Activated CD8-positive, alpha-beta memory T cell treated with anti-CD3 and anti-CD28 coated beads, Interleukin-2, amount 50 U/mL, for 48 hours (primary cell): ENCODE measurements around the gene MAB21L3.

Experiments used
- DNase-seq: peaks from one replicate; pipeline ENCODE4 v3.0.0-alpha.2; 2020

MAB21L3 gene

DNA sequence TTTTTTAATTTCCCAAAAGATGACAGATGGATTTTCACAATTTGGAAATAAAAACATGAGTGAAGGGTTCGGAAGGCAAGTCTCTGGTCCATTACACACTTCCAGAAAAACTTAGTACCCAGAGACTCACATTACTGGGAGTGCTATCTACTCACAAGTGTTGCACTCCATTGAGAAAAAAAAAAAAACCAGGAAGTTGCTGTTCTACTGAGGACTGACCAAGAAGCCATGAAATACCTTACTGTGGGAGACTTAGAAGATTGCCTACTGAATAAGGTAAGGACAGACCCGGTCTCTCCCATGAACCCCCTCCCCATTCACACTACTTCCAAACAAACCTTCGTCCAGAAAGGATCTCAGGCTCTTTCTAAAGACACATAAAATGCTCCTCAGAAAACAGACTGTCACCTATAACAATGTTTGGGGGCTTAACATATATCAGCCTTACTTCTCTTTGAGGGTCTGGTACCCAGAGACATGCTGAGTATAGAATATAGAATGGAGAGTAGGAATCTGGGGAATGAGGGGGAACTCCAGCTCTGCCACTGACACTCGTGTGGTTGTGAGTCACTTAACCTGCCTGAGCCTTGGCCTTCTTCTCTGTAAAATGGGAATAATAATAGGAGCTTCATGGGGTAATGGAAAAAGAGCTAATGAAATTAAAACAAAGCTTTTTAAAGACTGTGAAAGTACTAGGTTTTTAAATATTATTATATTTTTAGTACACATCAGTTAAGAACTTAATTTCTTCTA lies 1.4 kb downstream of the MAB21L3 start:
- DNase-seq: no peak

DNA sequence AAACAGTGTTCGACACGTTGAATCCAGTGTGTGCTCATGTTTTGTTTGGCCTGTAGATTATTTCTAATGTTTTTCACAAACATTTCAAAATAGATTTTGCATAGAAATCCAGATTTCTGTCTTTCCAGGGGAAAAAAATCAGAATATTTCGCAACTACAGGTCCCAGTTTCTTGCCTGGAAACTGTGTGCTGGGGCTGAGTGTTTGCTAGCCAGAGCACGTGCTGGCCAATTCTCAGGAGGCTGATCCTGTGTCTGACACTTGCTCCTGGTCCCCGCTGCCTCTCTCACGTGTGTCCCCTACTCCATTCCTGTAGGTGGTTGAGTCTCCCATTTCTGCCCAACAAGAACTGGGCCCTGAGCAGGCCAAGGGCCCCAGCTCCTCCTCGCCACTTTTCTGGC lies 2.4 kb downstream of the MAB21L3 start:
- no peak for DNase-seq

DNA sequence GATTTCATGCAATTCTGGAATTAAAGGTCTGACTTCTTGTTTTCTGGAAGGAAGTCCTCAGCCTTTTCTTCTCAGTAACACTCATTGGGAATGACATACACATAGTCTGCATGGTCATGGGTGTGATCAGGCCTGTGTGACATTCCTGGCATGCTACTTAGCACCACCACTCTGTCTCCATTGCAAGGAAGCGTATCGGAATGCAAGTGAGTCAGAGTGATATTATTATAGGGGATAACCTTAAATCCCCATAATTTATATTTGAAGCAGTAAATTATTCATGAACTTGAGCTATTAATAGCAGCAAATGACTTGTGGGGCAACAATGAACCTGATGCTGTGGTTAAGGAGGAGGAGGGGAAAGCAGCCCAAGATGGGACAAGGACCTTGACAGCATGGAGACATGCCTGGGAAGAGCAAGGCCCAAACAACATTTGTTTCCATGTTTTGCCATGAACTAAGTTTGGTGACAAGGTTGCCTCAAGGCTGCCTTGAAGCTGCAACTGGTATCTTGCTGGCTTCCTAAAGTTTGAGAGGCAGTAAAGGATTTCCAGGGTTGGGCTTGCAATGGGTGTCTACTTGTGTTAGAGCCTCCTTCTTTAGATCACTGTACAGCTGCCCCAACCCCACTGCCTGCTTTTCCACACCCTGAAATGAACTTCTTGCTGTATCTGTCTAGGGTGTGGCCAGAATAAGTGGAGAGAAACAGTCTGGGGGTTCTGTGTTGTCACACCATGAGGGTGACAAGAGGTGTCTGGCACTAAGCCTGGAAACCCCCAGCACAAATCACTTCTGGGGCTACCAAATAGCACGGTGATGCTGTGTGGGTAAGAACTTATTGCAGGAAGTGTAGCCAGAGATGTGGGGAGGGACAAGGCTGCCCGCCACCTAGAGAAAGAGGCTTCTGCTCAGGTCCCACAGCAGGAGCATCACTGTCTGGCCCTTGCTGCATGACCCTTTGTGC lies 4.6 kb downstream of the MAB21L3 start:
- DNase-seq: no peak

DNA sequence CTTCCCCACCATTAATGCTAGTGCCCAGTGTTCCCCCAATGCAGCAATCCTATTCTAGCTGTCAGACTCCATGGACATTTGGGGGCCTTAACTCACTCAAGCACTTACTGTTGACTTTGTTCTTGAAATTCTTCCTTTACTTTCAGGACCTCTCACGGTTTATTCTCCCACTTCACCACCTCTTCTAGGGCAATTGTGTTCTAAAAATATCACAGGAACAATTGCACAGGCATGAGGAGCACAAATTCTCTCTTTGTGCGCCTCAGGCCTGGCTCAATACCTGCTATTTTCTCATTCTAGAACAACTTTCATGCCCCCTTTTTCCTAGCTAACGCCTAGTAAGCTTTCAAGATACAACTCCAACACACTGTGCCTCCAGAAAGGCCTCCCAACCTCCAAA lies 7.3 kb downstream of the MAB21L3 start:
- DNase-seq: no peak

DNA sequence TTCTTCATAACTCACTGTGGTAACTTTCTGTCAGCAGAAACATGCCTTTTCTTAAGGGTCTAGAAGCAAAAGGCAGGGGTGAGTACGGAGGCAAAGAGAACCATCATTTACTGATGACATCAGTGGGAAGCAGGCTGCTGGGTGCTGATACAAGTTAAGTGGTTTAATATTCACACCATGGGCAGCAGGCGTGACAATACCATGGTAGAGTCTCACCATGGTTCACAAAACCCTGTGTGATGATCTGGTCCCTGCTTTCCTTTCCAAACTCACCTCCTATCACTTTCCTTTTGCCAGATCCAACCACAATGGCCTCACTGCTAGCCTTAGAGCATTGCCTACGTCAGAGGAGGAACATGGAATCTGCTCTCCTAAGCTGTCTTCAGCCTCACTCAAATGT lies 8.7 kb downstream of the MAB21L3 start:
- DNase-seq: no peak

DNA sequence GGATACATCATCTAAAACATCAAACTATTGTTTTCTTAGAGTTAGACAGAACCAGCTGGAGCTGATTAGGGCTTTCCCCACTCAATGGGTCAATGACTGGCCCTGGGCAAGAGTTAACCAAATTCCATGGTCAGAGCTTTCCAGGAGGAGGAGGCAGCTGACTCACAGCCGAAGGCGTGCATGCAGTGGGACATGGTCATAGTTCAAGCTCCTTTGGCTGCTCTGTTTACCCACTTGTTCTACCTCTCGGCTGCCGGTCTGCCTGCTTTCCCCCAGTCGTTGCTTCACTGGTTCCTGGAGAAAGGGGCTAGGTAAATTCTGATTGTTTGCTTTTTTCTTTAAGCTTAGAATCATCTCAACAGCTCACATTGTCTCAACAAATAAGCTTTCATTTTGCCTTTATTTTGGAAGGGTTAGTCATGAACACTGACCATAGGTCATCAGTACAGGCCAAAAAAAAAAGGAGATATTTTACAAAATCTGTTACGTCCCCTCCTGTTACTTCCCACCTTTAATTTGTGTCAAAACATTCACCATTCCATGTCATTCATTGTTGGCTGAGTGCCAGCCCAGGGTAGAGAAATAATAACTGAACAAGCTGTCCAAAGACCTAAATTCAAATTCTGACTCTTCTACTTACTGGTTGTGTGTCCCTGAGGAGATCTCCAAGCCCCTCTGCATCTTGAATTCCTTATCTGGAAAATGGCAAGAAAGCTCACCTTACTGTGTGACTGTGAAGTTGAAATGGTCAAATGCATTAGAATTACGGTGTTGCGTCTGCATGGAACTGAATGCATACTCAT lies 12.0 kb downstream of the MAB21L3 start:
- no peak for DNase-seq

DNA sequence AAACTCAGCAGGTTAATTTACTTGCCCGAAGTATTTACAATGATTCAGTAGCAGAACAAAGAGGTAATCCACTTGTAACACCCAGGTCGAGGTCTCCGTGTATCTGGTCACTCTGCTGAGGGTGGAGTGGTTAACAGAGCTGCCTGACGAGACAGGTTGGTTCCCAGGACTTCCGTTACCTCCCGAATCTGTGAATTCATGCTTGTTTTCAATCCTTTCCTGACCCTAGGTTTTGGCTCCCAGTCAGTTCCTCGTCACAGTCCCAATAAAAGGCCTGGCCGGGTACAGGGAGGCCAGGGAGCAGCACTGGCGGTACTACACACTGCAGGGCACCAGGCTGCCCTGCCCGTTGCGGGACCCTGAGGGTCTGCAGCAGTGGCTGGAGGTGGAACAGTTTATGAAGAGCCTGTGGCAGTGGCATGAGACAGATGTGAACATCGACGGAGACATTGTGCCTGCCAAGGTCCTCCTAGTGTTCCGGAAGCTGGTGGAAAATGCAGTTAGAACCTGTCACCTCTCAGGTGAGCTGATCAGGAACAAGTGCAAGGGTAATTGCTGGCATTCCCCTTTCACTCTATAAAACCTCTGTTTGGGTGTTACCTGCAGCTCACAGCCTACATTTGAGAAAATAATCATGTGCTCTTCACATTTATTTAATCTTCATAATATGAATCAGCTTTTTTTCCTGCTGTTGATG lies 12.8 kb downstream of the MAB21L3 start:
- no peak for DNase-seq

DNA sequence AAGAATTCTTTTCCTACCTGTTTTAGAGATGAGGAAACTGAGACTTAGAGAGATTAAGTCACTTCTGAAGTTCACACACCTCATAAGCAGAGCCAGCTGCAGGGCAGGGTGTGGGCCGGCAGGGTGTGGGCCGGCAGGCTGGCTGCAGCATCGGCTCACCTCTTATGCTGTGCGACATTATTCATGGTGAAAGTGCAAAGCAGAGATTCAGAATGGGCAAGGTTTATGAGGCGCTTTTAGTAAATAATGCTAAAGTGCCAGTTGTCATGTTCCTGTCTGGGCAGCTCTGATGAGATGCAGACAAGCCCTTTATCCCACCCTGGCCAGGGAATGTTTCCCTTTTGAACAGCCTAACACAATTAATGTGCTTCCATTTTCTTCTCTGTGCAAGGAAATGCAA lies 14.6 kb downstream of the MAB21L3 start:
- DNase-seq: no peak

DNA sequence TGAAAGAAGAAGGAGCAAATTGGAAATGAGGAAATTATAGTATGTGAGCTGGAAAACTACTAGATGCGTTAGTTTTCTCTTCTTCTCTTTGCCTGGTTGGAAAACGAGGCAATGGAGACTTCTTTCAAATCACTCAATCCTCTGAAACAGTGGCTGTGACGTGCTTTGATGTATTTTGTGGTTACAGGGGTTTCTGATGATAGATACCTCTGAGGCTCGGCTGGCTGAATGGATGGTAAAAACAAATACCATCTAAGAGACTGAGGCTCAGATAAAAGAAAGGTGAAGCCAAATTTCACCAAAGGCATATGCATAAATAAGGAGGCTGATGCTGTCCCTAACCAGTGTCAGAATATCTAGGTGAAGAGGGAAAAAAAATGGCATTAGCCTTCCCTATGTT lies 15.1 kb downstream of the MAB21L3 start:
- no peak for DNase-seq

DNA sequence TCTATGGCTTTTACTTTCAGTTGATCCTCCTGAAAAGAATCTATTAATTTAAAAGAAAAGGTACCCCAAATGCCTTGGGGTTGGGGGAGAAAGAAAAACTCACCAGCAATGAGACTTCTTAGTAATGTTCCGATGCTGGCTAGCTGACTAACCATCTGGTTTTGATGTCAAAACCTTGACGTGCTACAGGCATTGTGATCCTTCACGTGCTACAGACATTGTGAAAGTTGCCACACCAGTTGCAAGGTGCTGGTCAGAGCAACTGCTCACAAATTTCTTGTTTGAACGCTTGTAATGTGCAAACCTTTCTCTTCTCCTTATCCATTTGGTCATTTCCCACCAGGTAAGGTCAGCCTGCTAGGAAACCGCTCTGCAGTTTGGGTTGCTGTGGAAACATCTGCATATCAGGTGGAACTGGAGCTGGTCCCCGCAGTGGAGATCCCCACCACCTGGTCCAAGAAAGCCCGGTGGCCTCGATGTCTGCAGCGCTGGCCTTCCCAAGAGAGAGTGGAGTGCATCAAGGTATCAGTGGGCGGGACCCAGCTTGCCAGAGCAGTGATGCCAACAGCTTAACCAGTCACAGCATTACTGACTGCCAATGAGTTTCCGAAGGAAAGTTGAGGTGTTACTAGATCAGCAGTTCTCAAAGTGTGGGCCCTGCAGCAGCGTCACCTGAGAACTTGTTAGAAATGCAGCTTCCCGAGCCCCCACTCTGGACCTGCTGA lies 16.1 kb downstream of the MAB21L3 start:
- DNase-seq: no peak

DNA sequence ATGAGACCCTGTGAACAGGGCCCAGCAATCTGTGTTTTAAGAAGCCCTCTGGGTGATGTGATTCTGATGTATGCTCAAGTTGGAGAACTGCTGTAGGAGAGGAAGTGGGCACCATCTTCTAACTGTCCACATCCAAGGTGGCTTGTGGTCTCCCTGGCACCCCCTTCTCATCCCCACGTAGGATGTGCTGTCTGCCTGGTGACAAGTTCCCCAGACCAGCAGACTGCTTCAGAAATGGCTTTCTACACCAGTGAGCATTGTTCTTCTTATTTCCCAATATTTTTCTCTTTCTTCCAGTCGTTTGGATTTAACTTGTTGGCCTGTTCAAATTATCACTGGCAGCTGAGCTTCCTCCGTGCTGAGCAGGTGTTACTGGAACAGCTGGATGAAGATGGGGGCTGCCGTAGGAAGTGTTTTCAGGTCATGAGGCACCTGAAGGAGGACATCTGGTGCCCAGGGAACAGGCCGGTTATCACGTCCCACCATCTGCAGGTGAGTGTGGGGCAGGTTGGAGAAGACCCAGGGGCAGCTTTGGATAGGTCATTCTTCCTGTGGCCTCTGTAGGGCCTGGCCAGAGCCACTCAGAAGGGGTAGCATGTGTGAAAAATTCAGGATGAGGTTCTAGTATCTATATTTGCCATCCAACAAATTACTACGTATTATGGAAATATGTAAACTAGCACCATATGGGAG lies 16.8 kb downstream of the MAB21L3 start:
- no peak for DNase-seq

DNA sequence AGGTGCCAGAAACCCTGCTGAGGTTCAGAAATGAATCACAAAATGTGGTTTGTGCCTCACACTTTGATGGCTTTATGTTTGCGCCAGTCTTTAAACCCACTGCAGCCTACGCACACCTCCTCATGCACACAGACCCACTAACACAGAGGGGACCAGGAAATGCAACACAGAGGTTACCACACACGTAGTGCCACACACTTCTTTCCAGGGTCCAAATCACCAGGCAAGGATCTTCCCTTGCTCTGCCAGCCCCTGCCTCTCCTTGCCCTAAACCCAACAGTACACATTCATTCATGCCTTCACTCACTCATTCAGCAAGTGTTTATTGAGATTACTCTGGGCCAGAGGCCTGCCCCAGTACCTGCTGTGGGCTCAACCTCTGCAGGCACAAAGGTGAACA lies 17.5 kb downstream of the MAB21L3 start:
- peak; percentile 68 for DNase-seq

DNA sequence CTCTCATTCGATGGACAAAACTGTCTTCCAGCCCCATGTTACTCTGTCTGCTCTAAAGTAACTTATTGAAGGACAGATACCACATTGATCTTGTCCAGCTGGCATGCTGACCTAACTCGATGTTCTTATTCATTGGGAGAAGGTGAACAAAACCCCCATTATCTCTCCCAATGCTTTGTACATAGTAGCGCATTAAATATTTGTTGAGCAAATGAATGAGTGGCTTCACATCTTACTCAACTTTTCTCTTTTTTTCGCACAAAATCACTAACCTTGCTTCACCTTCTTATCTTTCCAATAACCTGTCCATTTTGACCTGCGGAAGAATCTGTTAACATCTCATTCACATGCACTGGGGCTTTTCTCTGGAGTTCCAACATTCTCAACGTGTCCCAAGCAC lies 18.3 kb downstream of the MAB21L3 start:
- DNase-seq: no peak

DNA sequence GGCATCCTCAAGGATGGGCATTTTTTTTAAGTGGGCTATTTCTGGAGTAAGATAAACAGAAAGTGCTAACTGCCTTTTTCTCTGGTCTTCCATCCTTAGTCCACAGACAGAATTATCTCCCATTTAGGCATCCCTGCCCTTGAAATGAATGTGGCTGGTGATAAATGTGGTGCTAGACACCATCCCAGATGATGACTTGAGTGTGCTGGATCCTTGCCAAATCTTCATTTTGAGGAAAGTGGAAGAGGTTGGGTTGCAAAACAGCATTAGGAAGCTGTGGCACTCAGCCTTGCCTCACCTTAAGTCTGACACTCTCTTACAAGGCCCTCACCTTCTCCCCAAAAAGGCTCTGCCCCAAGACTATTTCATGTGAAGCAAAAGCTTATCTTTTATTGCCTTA lies 19.2 kb downstream of the MAB21L3 start:
- no peak for DNase-seq

DNA sequence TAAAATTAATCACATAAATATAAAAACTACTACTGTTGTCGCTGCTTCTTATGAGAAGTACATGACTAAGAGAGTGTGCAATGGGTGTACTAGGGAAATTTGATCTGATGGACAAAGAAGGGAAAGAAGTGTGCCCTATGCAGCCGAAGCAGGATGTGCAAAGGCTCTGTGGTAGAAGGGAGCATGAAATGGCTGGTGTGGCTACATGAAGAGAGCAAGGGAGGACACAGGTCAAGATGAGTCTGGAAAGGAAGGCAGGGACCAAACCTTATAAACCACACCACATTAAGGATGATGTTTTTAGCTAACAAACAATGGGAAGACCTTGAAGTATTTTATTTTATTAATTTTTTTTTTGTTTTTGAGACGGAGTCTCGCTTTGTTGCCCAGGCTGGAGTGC lies 20.0 kb downstream of the MAB21L3 start:
- DNase-seq: no peak

DNA sequence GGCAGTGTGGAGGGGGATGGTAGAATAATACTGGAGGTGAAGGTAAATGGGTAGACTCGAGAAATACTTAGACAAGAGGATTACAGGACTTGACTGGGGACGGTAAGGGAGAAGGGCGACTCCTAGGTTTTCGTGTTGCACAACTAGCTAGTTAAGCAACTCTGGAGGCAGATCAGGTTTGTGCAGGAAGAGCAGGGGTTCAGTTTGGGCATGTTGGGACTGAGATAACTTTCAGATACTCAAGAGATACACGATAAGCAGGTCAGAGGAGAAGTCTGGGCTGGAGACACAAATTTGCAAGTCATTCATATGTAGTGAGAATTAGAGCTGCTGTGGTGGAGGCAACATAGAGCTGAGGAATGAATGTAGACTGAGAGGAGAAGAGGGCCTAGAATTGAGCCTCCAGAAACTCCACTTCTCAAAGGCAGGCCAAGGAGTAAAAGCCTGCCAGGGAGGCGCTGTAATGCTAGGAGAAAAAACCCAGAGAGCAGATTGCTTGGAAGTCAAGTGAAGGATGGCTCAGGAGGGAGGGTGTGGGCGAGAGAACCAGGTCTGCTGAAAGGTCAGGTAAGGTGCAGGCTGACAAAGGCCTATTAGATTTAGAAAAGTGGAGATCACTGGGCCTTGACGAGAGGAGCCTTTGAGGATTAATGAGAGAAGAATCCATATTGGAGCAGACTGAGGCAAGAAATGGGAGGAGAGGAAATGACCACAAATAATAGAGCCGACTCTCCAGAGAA lies 20.8 kb downstream of the MAB21L3 start:
- no peak for DNase-seq

DNA sequence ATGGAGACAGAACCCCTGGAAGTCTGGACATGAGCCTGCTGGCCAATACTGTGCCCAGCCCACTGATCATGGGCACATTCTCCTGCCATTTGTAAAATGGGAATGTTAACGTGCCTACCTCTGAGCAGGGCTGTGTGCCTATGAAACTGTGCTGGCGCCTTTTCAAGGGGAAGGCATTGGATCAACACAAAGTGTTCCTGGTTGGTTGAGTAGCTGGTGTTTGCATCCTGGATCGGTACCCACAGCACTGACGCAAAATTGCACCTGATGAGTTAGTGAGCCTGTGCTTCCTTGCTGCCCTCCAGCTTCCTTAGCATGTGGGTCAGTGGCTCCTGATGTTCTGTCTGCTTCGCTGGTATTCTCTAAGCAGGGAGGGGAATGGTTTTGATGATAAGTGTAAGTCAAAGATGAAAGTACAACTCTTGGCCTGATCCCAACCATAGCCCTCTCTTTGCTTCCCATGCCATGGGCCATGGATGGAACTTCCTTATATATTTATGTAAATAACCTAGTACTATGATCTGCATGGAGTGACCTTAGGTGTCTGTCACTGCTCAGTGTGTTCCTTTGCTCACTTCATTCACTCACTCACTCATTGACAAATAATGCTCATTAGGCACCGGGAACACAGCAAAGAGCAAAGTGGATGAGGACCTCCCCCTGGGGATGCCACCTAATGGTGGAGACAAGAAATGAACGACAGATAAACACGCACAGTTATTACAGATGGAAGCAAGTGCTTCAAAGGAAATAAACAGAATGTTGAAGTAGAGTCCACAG lies 22.7 kb downstream of the MAB21L3 start:
- DNase-seq: no peak

DNA sequence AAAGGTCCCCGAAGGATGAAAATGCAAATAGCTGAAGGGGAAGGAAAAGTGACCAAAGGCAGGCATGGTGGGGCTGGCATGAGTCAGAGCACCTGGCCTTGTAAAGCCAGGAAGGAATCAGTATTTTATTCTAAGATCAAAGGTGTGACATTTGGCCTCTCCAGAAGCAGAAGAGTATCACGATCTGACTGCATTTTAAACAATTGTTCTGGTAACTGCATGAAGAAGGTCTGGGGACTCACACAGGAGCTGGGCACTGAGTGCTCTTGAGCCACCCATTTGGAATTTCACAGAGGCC lies 23.2 kb downstream of the MAB21L3 start:
- DNase-seq: no peak

DNA sequence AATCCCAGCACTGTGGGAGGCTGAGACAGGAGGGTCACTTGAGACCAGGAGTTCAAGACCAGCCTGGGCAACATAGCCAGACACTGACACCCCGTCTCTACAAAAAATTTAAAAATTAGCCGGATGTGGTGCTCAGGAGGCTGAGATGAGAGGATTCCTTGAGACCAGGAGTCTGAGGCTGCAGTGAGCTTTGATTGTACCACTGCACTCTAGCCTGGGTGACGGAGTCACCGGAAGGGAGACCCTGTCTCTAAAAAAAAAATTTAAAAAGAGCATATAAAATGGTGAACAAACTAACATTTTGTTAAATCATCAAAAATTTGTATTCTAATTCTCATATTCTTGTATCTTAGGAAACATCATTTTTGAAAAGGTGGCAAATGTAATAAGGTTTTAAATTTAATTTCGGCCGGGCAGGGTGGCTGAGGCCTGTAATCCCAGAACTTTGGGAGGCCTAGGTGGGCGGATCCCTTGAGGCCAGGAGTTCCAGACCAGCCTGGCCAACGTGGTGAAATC lies 27.1 kb downstream of the MAB21L3 start:
- DNase-seq: no peak
